Muscle of leg (tissue), 11 donors: Measurements from ENCODE around the gene SLC7A4. TPM values are rescaled to one million over a fixed set of nuclear protein-coding genes. Genes with fewer than 3 reads are reported as not detected.
A peak's percentile ranks its signal among the peaks of the same experiment; 100 is the strongest.
"Not testable (repeated sequence)": the region's sequence is repeated elsewhere in the genome, so short reads cannot be mapped to it uniquely, and the experiment has no call there.

Source experiments
- DNase-seq: peaks from one replicate; pipeline ENCODE4 v3.0.0; 2013
- H3K27ac ChIP-seq: one replicate; pipeline ENCODE4 v1.5.1; 2013; ENCODE audit warnings: mild to moderate bottlenecking, low read length, control low read depth
- H3K27me3 ChIP-seq: one replicate; pipeline ENCODE4 v1.6.1; 2013; ENCODE audit warnings: low read length; ENCODE audit not compliant: control insufficient read depth, insufficient read depth
- H3K36me3 ChIP-seq: one replicate; pipeline ENCODE4 v1.6.1; 2013; ENCODE audit warnings: low read length; ENCODE audit not compliant: control insufficient read depth, insufficient read depth
- H3K4me1 ChIP-seq: one replicate; pipeline ENCODE4 v1.6.1; 2013; ENCODE audit warnings: low read length; ENCODE audit not compliant: control insufficient read depth, insufficient read depth
- H3K4me3 ChIP-seq: one replicate; pipeline ENCODE4 v1.5.1; 2013; ENCODE audit warnings: low read length, control low read depth
- H3K9me3 ChIP-seq: replicated peaks from 2 replicates; pipeline ENCODE4 v1.6.1; 2013; ENCODE audit warnings: low read depth, low read length; ENCODE audit not compliant: control insufficient read depth
- WGBS: methylation state at CpG from one replicate; pipeline ENCODE4 v1.1.5; 2013; ENCODE audit warnings: missing lambda C conversion rate; ENCODE audit not compliant: insufficient coverage; 5-methylcytosine and 5-hydroxymethylcytosine counted together
- polyA plus RNA-seq, 8 donors: library from polyadenylated mRNA; unstranded; fragments of 120-200 nt; gene quantifications; one replicate each; pipeline versions ENCODE4 v1.2.1 to v1.2.3, GENCODE V29; 2013; ENCODE audit warnings: inconsistent platforms in 1 of 8, low replicate concordance in 1 of 8; ENCODE audit not compliant: insufficient read length in 8 of 8, insufficient read depth in 1 of 8
- total RNA-seq: library from RNA; stranded (reverse); fragments of 120-200 nt; gene quantifications from one replicate; pipeline ENCODE4 v1.2.4, GENCODE V29; 2013

The SLC7A4 gene
- total and polyA plus RNA-seq, 9 donors = 0.13 to 2.5 (median 0.89) TPM

DNA sequence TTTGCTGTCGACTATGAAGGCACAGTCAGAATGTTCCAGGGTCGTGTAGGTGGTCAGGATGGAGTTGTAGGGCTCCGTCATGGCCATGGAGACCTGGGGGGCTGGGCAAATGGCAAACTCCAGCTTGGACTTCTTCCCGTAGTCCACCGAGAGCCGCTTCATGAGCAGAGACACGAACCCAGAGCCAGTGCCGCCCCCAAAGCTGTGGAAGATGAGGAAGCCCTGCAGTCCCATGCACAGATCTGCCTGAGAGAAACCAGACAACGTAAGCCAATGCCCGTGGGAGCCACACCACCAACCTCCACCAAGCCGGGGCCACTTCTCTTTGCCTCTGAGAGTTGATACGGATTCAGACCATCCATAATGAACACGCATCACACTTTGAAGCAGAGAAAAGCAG is 23.2 kb downstream of the SLC7A4 start:
- peaks cover 13% of the 10 kb centered on the region for H3K4me1 ChIP-seq
- not testable (repeated sequence) for H3K4me3 ChIP-seq, DNase-seq, H3K27ac ChIP-seq, H3K36me3 ChIP-seq, H3K27me3 ChIP-seq, H3K9me3 ChIP-seq
- 78% methylated on average over 10 of the region's 13 CpGs for whole genome bisulfite sequencing

GRCh38 chr22:21003782-21004181 is 28.6 kb downstream of the SLC7A4 start:
- no peak overlapping the region for H3K27ac ChIP-seq
- H3K9me3 ChIP-seq = no peaks in the 10 kb centered on the region
- peaks cover 28% of the 10 kb centered on the region for H3K4me1 ChIP-seq
- H3K36me3 ChIP-seq = peaks cover 25% of the 10 kb centered on the region
- no peak for DNase-seq
- 100% methylated on average over 1 of the region's 4 CpGs for WGBS
- no peak overlapping the region for H3K4me3 ChIP-seq
- H3K27me3 ChIP-seq = no peaks in the 10 kb centered on the region

DNA sequence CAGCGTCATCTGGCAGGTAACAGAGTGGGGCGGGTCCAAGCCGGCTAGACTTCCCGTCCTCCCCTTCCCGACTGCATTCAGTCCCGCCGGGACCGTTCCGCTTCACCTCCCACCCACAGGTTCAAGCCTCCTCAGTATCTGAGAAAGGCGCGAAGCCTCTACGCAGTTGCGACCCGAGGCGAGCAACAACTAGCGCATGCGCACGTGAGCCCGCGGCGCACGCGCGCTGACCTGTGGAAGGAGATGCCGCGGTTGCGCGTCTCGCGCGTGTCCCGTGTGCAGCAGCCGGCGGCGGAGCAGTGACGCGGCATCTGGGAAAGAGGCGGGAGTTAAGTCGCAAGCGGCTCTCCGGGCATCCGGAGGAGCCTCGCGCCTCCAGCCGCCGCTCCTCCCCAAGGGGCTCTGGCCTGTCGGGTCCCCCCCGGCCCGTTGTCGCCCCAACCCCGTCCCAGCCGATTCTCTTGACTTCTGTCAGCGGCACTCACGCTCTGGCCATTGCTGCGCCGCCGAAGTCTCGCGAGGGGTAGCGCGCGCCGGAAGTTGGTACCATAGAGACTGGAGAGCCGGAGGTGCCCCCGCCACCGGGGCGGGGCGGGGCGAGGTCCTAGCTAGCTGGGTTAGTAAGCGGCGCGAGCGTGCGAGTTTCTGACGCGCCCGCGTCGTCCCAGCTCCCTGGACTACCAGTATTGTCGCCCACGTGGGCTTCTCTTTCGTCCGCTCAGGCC is 30.6 kb downstream of the SLC7A4 start, which contains the start of gene THAP7:
THAP7 (minus strand) TSS at position 518 of the 725 bp plus-strand sequence; CDS start at position 311, 207 bp downstream.
- Histone ChIP-seq H3K27ac (peak within 1 kb of the TSS; percentile 100), H3K36me3 (peaks cover 42% of the 10 kb centered on the region), H3K27me3 (no peaks in the 10 kb centered on the region), H3K9me3 (no peaks in the 10 kb centered on the region), H3K4me3 (peak within 1 kb of the TSS; percentile 68), H3K4me1 (peaks cover 28% of the 10 kb centered on the region)
- under 1% methylated on average over 81 of the region's 83 CpGs for WGBS
- DNase-seq = peak; percentile 98

DNA sequence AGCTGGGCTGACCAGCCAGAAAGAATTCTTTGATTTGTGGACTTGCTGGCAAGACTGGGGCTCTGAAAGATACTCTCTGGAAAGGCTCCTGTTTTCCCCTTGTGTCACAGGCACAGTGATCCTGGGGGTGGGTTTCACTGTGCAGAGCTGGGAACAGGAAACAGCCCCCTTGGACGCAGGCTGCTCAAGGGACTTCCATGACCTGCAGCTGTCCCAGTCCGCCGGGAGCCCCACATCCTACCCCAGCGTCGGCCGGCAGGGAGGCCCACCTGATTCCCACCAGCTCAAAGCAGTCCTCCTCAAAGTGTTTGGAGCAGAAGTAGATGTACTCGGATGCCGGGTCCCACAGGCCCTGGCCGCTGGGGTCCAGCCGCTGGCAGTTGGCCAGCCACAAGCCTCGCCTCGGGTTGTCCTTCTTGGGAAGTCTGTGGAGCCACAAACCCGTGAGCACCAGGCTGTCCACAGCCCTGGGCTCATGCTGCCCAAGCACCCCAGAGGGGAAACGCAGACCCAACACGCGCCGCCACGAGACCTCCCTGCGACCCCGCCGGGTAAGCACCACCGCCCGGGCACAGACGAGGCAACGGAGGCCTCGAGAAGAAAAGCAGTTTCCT is 31.3 kb downstream of the SLC7A4 start:
- Histone ChIP-seq H3K9me3 (no peaks in the 10 kb centered on the region), H3K4me1 (peaks cover 28% of the 10 kb centered on the region)

DNA sequence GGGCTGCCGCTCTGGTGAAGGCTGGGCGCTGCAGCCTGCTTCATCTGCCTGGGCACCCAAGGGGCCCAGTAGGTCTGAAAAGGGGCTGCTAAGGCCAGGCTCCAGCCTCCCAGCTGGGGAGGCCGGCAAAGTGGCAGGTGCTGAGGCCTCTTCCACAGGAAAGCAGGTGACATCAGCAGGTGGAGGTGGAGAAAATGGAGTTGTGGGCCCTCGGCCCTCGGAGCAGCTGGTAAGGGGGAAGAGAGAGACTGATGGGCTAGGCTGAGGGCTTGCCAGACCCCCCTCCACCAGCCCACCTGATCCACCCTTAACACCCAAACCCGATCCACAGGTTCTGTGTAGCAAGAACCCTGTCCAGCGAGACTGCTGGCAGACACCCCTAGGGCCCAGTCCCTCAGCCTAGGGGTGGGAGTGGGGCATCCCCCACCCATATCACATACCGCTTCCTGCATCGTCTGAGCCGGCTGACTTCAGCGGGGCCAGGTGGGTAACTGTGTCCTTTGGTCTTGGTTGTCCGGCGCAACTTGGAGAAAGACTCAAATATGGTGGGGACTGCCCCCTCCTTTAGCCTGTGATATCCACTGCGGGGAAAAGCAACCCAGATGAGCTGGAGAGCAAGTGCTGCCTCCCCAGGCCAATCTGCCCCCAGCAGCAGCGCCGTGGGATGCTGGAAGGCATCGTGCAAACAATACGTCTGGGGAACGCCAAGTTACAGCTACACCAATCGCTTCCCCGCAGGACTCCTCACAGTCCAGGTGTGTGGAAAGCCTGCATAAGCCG is 32.0 kb downstream of the SLC7A4 start:
- Histone ChIP-seq H3K9me3 (no peaks in the 10 kb centered on the region), H3K27ac (peak overlapping the region; percentile 100), H3K4me1 (peaks cover 28% of the 10 kb centered on the region), H3K36me3 (peaks cover 53% of the 10 kb centered on the region), H3K4me3 (peak overlapping the region; percentile 68), H3K27me3 (no peaks in the 10 kb centered on the region)
- DNase-seq = no peak
- WGBS = 39% methylated on average over 15 of the region's 22 CpGs

More for the DNA sequence above, 31.3 kb downstream of the SLC7A4 start:
- 2% methylated on average over 26 of the region's 26 CpGs for WGBS
- H3K27me3 ChIP-seq = no peaks in the 10 kb centered on the region
- peak overlapping the region; percentile 100 for H3K27ac ChIP-seq
- H3K4me3 ChIP-seq = peak overlapping the region; percentile 68
- H3K36me3 ChIP-seq = peaks cover 48% of the 10 kb centered on the region
- peak; percentile 38 for DNase-seq

DNA sequence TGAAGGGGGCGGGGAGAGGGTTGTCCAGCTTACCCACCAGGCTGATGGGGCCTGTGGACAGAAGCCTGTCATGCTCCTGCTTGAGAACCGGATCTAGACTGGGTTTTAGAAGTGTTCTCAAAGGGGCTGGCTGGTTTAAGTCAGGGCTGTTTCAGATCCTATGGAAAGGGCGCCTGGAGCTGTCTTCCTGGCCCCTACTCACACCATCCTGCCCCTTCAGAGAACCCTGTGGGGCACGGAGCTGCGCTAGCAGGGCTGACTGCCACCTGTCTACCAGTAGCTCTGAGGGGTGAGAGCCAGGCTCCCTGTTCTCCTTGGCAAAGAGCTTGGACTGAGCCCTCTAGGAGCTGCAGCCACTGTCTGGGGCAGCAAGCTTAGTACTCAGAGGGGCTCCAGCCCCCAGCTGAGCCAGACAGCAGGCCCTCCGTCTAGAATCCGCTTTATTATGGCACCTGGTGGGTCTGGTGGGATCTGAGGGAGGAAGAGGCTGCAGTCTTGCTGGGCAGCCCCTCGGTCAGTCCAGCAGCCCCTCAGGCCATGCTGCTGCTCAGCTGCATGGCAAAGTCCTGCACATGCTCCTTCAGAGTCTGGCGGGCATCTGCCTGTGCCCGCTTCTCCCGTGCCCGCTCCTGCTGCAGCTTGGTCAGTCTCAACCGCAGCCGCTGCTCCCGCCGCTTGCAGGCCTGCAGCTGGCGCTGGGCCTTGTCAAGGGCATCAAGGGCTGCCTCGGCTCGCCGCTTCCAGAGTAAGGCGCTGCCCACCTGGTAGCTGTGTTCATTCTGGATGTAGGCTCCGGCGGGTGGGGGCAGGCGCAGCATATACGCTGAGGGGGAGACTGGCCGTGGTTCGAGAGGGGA is 32.8 kb downstream of the SLC7A4 start:
- no peak for DNase-seq
- Histone ChIP-seq H3K27ac (no peak overlapping the region), H3K36me3 (peaks cover 59% of the 10 kb centered on the region)

DNA sequence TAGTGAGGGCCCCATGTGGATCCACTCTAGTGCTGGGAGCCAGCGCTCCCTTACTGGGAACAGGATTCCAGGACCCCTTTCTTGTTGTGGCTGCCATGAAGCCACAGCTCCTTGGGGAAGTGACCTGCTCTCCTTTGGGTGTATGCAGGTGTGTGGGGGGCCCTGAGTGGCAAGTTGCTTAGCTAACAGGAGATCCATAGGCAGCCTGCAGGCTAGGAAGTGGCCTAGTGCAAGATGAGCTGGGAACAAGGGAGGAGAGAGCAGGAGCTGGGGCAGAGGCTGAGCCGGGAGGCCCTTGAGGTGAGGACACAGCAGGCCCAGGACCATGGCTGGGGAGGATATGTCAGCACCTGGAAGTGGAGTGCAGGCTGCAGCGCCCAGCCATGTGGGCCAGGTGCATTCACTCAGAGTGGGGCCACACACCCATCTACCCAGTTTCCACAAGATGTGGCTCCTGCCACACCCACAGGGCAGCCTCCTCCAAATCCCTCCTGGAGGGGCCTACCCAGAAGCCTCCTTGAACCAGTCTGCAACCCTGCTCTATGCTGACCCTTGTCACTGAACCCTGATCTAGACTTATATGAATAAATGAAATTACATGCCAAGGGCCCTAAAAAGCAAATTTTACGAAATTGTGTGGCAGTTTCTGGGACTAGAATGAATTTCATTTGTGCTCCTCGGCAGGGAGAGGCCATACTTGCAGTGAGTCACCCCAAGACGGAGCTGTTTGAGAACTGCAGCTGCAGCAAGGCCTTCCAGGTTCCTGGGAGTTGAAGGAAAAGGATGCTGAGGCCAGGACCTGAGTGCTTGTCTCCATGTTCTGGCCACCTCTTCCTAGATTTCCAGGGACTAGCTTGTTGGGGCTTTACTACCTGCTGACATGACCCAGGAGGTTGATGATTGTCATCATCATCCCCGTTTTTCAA is 33.7 kb downstream of the SLC7A4 start:
- Histone ChIP-seq H3K36me3 (peaks cover 63% of the 10 kb centered on the region), H3K27me3 (no peaks in the 10 kb centered on the region), H3K27ac (no peak overlapping the region), H3K4me3 (no peak overlapping the region), H3K9me3 (no peaks in the 10 kb centered on the region), H3K4me1 (peaks cover 26% of the 10 kb centered on the region)
- 65% methylated on average over 7 of the region's 7 CpGs for WGBS
- no peak for DNase-seq

More for the DNA sequence above, 32.8 kb downstream of the SLC7A4 start:
- H3K4me3 ChIP-seq = no peak overlapping the region
- H3K9me3 ChIP-seq = no peaks in the 10 kb centered on the region
- 90% methylated on average over 24 of the region's 27 CpGs for WGBS
- peaks cover 28% of the 10 kb centered on the region for H3K4me1 ChIP-seq
- no peaks in the 10 kb centered on the region for H3K27me3 ChIP-seq

GRCh38 chr22:20997536-20998257 is 34.7 kb downstream of the SLC7A4 start:
- Histone ChIP-seq H3K36me3 (peaks cover 71% of the 10 kb centered on the region), H3K9me3 (no peaks in the 10 kb centered on the region), H3K4me3 (no peak overlapping the region), H3K27me3 (no peaks in the 10 kb centered on the region), H3K27ac (no peak overlapping the region), H3K4me1 (peaks cover 16% of the 10 kb centered on the region)
- 59% methylated on average over 11 of the region's 13 CpGs for WGBS
- no peak for DNase-seq
